Right cardiac atrium (tissue), 5 donors: ENCODE data around the gene FHOD3. TPM values are rescaled to one million over a fixed set of nuclear protein-coding genes. Genes with fewer than 3 reads are reported as not detected.

Experiments
- ATAC-seq, 2 donors: fragments of 200-7000 bp; cut with Tn5 transposase; one replicate each; pipeline versions ENCODE4 v1.8.0 to v1.9.1; 2020; ENCODE audit warnings: moderate library complexity in 2 of 2, mild to moderate bottlenecking in 1 of 2
- DNase-seq, 3 donors: peaks; one replicate each; pipeline ENCODE4 v3.0.0-alpha.2; 2020
- H3K27ac ChIP-seq: one replicate; pipeline ENCODE4 v1.5.1; 2013; ENCODE audit warnings: mild to moderate bottlenecking, low read length, control low read depth, moderate library complexity
- H3K27me3 ChIP-seq: one replicate; pipeline ENCODE4 v1.6.1; 2013; ENCODE audit not compliant: control insufficient read depth, insufficient read depth
- H3K4me1 ChIP-seq: one replicate; pipeline ENCODE4 v1.6.1; 2013; ENCODE audit warnings: low read length; ENCODE audit not compliant: control insufficient read depth, insufficient read depth
- H3K4me3 ChIP-seq: one replicate; pipeline ENCODE4 v1.5.1; 2013; ENCODE audit warnings: low read length, control low read depth
- H3K9me3 ChIP-seq: one replicate; pipeline ENCODE4 v1.6.1; 2013; ENCODE audit warnings: low read length; ENCODE audit not compliant: control insufficient read depth
- WGBS: extraction: QIAGEN DNeasy Blood & Tissue Kit; methylation state at CpG from one replicate; pipeline ENCODE4 v1.1.7; 2013; 5-methylcytosine and 5-hydroxymethylcytosine counted together
- intact Hi-C, 4 donors: fragments of 100-400 bp; cut with DNase I; formaldehyde crosslinking; loops; one replicate each; pipeline versions ENCODE4 v1.11.0 to v1.14.0; 2022 to 2023
- polyA plus RNA-seq: library from polyadenylated mRNA; stranded (reverse); fragments of 200-250 nt; gene quantifications from one replicate; pipeline ENCODE4 v1.2.3, GENCODE V29; 2013
- total RNA-seq, 4 donors: library from RNA; stranded (reverse); fragmentation: NEBNext Ultra II Directional; extraction: Animal tissue kit (Norgen Biotek cat#: 25700); gene quantifications; one replicate each; pipeline ENCODE4 v1.2.1, GENCODE V29; 2021
- donor health status: healthy with polysubstance abuse.
- donor health status: DM: no; HTN: yes; CAD: no.
- donor health status: DM: no; HTN: no; CAD: no.
- donor health status: DM: no; HTN: yes; CAD: no; lungs with severe emphysema.
- donor health status: DM: yes; HTN: yes; CAD: no.

The FHOD3 gene
- total and polyA plus RNA-seq, 5 donors: 118 to 157 (median 138) TPM

DNA sequence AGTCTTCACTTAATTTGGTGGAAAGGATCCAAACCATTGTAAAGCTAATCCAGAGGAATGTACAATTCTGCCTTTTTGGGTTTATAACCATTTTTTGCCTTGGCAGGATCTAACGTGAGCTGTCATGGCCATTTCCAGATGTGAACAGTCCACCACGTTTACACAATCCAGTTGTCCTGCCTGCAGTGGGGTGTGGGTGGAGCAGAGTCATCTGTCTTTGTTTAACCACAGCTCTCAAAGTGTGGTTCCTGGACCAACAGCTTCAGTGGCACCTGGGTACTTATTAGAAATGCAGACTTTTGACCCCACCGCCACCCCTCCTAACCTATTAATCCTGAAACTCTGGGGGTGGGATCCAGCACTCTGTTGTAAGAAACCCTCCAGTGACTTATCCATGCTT lies 35.9 kb downstream of the FHOD3 start:
- H3K4me1 ChIP-seq: peaks cover 2% of the 10 kb centered on the region
- no peaks in the 10 kb centered on the region for H3K27me3 ChIP-seq
- no peak for ATAC-seq
- no peak for DNase-seq
- H3K27ac ChIP-seq: no peak overlapping the region
- WGBS: 40% methylated on average over 3 of the region's 3 CpGs
- no peaks in the 10 kb centered on the region for H3K9me3 ChIP-seq
- intact Hi-C loops: no loop called here
- H3K4me3 ChIP-seq: no peak overlapping the region

DNA sequence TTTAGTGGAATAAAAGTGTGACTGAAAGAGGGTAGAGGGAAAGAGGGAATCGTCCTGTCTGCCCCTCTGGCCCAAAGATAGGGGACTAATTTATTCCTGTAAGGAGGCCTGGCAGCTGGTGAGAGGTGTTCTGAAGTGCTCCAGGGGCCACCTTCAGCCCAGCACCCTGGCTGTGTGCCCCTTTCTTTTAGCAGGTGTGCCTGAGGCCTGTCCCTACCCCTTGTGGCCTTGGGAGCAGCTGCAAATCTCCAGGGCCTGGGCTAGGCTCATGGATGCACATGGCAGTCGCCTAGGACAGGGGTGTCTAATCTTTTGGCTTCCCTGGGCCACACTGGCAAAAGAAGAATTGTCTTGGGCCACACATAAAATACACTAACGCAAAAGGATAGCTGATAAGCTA lies 37.3 kb downstream of the FHOD3 start:
- WGBS: 58% methylated on average over 3 of the region's 3 CpGs
- Histone ChIP-seq H3K4me3 (no peak overlapping the region), H3K9me3 (no peaks in the 10 kb centered on the region), H3K27me3 (no peaks in the 10 kb centered on the region), H3K4me1 (peaks cover 4% of the 10 kb centered on the region), H3K27ac (no peak overlapping the region)
- DNase-seq (no peak), ATAC-seq (no peak)
- intact Hi-C loops: loop anchor here in 1 of 4 donors (5.0 kb wide), 1 partner anchor 303 kb away; no protein-coding TSS in a partner anchor

DNA sequence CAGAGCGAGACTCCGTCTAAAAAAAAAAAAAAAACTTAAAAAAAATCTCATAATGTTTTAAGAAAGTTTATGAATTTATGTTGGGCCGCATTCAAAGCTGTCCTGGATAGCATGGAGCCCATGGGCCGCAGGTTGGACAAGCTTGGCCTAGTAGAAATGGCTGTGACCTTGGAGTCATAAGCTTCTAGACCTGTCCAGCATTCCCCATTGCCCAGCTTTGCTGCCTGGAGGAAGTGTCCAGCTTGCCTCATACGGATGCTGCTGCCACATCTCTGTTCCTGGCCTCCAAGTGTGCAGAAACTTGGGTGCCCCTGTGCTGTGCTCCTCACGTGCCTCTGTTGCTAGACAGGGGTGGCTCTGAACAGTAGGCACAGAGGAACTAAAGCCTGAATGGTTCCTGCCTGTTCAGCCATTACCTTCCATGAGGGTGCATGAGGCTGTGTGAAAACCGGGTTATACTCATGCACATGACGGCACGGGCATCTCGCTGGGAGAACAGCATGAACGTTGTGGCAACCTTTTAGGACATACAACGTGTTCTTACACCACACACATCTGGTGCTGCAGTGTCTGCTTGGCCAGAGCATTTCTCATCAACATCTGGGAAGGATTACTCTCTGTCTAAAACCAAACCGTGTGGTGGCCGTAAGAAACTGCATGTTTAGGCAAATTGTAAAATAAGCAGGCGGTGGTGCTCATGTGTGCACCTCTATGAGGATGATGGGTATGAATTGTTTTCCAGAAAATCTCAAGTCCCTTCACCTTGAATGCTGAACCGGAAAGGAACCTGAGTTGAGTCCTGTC lies 38.2 kb downstream of the FHOD3 start:
- Histone ChIP-seq H3K4me1 (peaks cover 4% of the 10 kb centered on the region), H3K27ac (no peak overlapping the region), H3K4me3 (no peak overlapping the region), H3K9me3 (no peaks in the 10 kb centered on the region), H3K27me3 (no peaks in the 10 kb centered on the region)
- intact Hi-C loops: loop anchor here in 1 of 4 donors (5.0 kb wide), 1 partner anchor 302 kb away; no protein-coding TSS in a partner anchor
- WGBS: 85% methylated on average over 16 of the region's 16 CpGs
- ATAC-seq: no peak
- DNase-seq: no peak

DNA sequence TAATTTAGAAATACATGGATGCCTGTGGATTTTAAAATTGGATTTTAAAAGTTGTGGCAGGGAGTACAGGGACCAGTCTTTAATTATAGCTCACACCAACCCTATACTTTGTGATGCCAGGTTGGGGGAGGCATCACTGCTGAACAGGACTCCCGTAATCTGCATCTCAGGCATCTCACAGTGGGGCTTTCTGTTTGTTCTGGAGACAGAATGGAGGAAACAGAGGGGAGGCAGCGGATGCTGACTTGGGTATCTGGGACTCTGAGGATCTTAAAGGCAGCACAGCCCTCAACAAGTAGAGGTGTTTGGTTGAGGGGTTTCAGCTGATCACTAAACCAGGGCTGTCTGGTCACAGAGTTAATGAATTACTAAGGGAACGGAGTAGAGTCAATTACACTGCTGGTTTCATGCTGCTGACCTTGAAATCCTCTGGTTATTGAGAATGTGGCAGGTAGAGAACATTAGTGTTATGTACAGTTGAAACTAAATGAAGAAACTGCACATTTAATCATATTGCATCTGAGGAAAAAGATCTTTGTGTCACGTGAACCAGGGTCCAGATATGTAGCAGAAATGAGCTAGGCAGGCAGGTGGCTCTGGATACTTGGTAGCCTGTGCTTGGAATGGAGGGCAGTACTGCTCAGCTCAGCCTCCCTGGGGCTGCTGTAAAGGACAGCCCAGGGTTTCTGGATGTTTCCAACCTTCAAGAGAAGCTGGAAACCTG lies 40.3 kb downstream of the FHOD3 start:
- Histone ChIP-seq H3K27me3 (no peaks in the 10 kb centered on the region), H3K9me3 (no peaks in the 10 kb centered on the region), H3K4me1 (peaks cover 2% of the 10 kb centered on the region), H3K27ac (peak overlapping the region; percentile 65), H3K4me3 (no peak overlapping the region)
- intact Hi-C loops: loop anchor here in 1 of 4 donors (5.0 kb wide), 1 partner anchor 299 kb away; no protein-coding TSS in a partner anchor
- ATAC-seq (peak in 1 of 2 donors; percentile 43), DNase-seq (no peak)
- WGBS: 55% methylated on average over 4 of the region's 4 CpGs

DNA sequence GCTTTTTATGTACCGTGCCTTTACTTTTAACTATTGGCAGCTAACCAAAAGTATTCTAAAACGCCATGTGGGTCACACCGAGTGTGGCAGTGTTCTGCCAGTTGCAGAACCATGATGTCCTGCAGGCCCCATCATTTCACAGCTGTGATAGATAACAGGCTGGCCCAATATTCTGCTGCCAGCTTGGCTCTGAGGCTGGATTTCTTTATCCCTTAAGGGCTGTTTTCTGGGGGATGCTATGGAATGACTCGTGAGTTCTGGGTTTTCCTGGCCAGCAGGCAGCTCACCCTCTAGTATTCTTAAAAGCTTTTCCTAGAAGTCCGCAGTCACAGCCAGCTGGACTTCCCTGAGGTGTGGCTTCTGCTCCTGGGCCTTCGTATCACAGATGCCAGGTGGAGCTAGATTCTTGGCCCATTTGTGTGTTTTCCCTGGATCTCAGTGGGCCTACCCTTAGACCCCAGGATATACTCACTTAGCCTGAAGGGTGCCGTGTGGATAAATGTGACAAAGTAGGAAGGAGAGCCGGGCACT lies 41.0 kb downstream of the FHOD3 start:
- Histone ChIP-seq H3K4me3 (no peak overlapping the region), H3K9me3 (no peaks in the 10 kb centered on the region), H3K4me1 (peaks cover 2% of the 10 kb centered on the region), H3K27me3 (no peaks in the 10 kb centered on the region), H3K27ac (peak overlapping the region; percentile 74)
- WGBS: 46% methylated on average over 8 of the region's 8 CpGs
- DNase-seq (peak; percentile 35 to 65 (median 62)), ATAC-seq (peak; percentile 87 to 90)
- intact Hi-C loops: loop anchor here in 1 of 4 donors (5.0 kb wide), 1 partner anchor 299 kb away; no protein-coding TSS in a partner anchor

DNA sequence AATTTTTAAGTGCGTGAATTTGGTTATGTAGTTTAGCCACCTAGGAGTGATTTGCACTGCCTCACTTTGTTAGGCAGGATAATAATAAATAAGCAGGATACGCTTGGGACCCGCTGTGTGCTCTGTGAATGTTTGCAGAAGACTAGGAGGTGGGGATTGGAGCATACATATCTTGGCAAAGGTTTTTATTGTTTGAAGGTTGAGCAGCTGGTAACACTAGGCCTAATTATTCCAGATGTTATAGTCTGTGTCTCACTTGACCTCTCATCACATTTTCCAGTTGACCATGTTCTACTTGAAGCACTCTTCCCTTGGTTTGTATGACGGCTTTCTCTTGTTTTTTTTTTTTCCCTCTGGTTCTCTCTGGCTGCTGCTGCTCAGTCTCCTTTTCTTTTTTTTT lies 42.7 kb downstream of the FHOD3 start:
- 86% methylated on average over 4 of the region's 4 CpGs for WGBS
- H3K27me3 ChIP-seq: no peaks in the 10 kb centered on the region
- no peak overlapping the region for H3K27ac ChIP-seq
- DNase-seq (no peak), ATAC-seq (no peak)
- no peak overlapping the region for H3K4me3 ChIP-seq
- peaks cover 2% of the 10 kb centered on the region for H3K4me1 ChIP-seq
- intact Hi-C loops: no loop called here
- H3K9me3 ChIP-seq: no peaks in the 10 kb centered on the region

DNA sequence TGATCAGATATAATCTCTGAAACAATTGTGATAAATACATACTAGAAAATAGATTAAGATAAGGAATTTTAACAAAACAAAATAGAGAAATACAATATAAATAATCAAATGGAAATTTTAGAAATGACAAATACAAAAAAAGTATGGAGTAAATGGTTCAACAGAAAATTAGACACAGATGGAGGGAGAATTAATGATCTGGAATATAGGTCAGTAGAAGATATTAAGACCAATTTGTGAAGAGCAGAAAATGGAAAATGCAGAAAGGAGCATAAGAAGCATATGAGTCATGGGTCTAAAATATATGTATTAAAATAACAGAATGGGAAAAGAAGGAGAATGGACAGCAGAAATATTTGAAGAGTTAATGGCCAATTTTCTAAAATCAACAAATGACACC lies 44.4 kb downstream of the FHOD3 start:
- Histone ChIP-seq H3K27me3 (no peaks in the 10 kb centered on the region), H3K4me3 (no peak overlapping the region), H3K27ac (no peak overlapping the region), H3K9me3 (no peaks in the 10 kb centered on the region), H3K4me1 (peaks cover 6% of the 10 kb centered on the region)
- intact Hi-C loops: no loop called here
- no peak for ATAC-seq
- no peak for DNase-seq

DNA sequence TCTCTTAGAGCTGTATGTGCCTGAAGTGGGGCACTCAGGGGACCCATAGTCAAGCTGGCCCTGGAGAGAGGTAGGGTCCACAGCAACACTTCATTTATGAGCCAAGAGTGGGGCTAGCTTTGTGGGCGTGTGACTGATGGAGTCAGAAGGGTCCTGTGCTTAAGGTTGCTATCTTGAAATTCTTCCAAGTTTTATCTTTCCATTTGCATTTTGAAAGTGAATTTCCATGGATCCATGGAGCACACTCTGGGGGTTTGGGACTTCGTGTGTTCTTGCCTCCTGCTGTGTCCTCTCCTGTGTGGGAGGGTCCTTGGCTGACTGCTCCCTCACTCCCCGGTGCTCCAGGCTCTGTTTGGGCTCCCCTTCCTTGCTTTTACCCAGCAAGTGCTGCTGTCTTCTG lies 50.8 kb downstream of the FHOD3 start:
- Histone ChIP-seq H3K27ac (no peak overlapping the region), H3K9me3 (no peaks in the 10 kb centered on the region), H3K4me1 (peaks cover 21% of the 10 kb centered on the region), H3K27me3 (no peaks in the 10 kb centered on the region), H3K4me3 (no peak overlapping the region)
- DNase-seq (no peak), ATAC-seq (no peak)
- intact Hi-C loops: no loop called here
- WGBS: 50% methylated on average over 3 of the region's 3 CpGs

DNA sequence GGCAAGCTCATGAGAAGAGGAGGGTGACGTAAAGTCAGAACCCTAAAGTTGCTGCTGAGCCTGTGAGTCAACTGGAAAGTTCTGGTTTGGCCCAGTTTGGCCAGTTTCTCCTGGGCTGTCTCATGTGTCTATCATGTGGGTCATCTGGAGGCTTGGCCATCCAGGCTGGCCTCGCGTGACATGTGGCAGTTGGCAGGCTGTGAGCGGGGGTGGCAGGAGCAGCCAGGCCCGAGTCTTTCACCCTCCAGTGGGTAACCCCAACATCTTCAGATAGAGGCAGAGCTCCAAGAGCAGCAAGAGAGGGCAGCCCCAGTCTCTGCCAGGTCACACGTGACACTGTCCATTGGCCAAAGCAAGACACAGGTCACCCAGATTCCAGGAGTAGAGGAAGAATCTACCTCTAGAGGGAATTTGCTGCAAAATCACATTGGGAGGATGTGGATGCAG lies 51.5 kb downstream of the FHOD3 start:
- DNase-seq: no peak
- H3K27ac ChIP-seq: no peak overlapping the region
- 75% methylated on average over 6 of the region's 6 CpGs for WGBS
- no peaks in the 10 kb centered on the region for H3K9me3 ChIP-seq
- intact Hi-C loops: no loop called here
- H3K4me1 ChIP-seq: peaks cover 21% of the 10 kb centered on the region
- ATAC-seq: peak; percentile 16 to 41
- H3K27me3 ChIP-seq: no peaks in the 10 kb centered on the region
- H3K4me3 ChIP-seq: no peak overlapping the region

DNA sequence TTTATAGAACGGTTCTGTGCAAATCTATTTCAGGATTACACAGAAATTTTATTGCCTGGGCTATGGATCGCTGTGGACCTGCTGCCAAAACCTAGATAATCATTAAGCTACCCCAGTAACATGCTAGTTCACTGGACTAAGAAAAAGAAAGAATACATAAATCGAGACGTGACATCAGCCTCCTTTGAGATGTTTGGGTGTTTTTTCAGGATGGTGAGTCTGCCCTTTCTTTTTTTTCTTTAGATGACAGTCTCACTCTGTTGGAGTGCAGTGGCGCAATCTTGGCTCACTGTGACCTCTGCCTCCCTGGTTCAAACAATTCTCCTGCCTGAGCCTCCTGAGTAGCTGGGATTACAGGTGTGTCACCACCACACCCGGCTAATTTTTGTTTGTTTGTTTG lies 52.0 kb downstream of the FHOD3 start:
- DNase-seq (no peak), ATAC-seq (no peak)
- Histone ChIP-seq H3K27ac (no peak overlapping the region), H3K4me1 (peaks cover 21% of the 10 kb centered on the region), H3K27me3 (no peaks in the 10 kb centered on the region), H3K4me3 (no peak overlapping the region), H3K9me3 (no peaks in the 10 kb centered on the region)
- WGBS: 79% methylated on average over 6 of the region's 6 CpGs
- intact Hi-C loops: no loop called here

DNA sequence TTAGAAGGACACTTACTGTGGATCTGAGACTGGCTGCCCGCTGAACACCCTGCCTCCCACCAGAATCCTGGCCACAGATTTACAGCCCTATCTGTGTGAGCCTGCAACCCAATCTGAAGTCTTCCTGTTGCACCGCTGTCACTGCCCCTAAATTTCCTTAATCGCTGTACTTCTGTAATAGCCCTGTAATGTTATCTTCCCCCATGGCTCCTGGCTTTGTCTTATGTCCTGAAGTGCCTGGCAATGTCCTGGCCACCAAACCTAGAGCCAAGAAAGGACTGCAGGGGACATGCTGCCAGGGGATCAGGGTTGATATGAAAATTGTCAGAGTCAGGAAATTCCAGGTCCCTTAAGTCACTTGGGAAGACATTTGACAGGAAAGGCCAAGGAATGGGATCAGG lies 52.7 kb downstream of the FHOD3 start:
- H3K9me3 ChIP-seq: no peaks in the 10 kb centered on the region
- DNase-seq (no peak), ATAC-seq (no peak)
- no peak overlapping the region for H3K27ac ChIP-seq
- intact Hi-C loops: no loop called here
- peaks cover 21% of the 10 kb centered on the region for H3K4me1 ChIP-seq
- 40% methylated on average over 3 of the region's 3 CpGs for WGBS
- no peak overlapping the region for H3K4me3 ChIP-seq
- H3K27me3 ChIP-seq: no peaks in the 10 kb centered on the region
